Loucy (cell line): ENCODE results near the gene H1-8.

ENCODE experiments used
- EZH2phosphoT487 ChIP-seq: fragments of 200-600 bp; IDR thresholded peaks from 2 replicates; pipeline ENCODE4 v1.6.1; 2018; ENCODE audit warnings: antibody characterized with exemption, mild to moderate bottlenecking, moderate library complexity, borderline replicate concordance
- TF ChIP-seq, protein P1 (sequence below): fragments of 200-600 bp; sonication (generic); conservative IDR thresholded peaks from 2 replicates; pipeline ENCODE4 v1.5.1; 2014; ENCODE audit warnings: mild to moderate bottlenecking, antibody characterized with exemption, low read length

- TF ChIP-seq, protein P1, sequence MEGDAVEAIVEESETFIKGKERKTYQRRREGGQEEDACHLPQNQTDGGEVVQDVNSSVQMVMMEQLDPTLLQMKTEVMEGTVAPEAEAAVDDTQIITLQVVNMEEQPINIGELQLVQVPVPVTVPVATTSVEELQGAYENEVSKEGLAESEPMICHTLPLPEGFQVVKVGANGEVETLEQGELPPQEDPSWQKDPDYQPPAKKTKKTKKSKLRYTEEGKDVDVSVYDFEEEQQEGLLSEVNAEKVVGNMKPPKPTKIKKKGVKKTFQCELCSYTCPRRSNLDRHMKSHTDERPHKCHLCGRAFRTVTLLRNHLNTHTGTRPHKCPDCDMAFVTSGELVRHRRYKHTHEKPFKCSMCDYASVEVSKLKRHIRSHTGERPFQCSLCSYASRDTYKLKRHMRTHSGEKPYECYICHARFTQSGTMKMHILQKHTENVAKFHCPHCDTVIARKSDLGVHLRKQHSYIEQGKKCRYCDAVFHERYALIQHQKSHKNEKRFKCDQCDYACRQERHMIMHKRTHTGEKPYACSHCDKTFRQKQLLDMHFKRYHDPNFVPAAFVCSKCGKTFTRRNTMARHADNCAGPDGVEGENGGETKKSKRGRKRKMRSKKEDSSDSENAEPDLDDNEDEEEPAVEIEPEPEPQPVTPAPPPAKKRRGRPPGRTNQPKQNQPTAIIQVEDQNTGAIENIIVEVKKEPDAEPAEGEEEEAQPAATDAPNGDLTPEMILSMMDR, result no peak
- TF ChIP-seq EZH2phosphoT487, result no peak
Observed at GRCh38 chr3:129519896-129520715, 22.9 kb upstream of the H1-8 start.
